HG02885 (cell line): ENCODE data around the gene MFSD12.
"Not testable (repeated sequence)": the region's sequence is repeated elsewhere in the genome, so short reads cannot be mapped to it uniquely, and the experiment has no call there.

ENCODE experiments used
- ATAC-seq: cut with Tn5 transposase; IDR thresholded peaks from one replicate; pipeline ENCODE4 v1.9.1; 2021; ENCODE audit warnings: mild to moderate bottlenecking; ENCODE audit not compliant: unreplicated experiment, poor library complexity

Gene MFSD12

DNA sequence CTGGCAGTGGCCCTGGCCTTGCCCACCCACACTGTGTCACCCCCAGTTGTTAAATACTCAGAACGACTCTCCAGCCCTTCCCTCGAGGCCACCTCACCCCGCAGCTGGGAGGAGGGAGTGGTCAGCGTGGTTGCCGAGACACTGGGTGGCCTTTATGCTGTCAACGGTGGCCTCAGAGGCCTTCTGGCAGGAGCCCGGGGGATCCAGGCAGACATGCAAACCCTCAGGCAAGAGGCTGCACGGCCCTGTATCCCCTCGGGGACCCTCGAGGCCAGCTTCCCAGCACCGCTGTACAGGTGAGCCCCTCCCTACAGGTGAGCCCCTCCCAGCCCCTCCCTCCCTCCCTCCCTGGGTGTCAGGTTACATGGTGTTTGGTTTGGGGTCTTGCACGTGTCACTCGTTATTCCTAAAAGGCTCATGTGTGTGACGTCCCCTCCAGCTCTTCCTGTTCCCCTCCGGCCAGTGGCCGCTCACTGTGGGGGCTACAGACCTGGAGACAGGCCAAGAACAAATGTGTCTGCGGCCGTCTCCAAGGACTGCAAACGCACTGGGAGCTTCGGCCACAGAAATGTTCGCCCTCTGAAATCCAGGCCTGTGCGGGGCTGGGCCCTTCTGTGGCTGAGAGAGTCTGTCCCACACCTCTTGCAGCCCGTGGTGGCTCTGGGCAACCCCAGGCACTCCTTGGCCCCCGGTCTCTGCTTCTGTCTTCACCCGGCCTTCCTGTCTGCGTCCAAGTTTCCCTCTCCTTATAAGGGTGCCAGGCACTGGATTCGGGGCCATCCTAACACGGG, 18.2 kb downstream of the MFSD12 start, which contains the start of gene TEKTIP1:
TSS of gene TEKTIP1 (plus strand) at position 210 of the 791 bp plus-strand sequence. CDS start at position 214, 4 bp downstream.
- no peak for ATAC-seq

DNA sequence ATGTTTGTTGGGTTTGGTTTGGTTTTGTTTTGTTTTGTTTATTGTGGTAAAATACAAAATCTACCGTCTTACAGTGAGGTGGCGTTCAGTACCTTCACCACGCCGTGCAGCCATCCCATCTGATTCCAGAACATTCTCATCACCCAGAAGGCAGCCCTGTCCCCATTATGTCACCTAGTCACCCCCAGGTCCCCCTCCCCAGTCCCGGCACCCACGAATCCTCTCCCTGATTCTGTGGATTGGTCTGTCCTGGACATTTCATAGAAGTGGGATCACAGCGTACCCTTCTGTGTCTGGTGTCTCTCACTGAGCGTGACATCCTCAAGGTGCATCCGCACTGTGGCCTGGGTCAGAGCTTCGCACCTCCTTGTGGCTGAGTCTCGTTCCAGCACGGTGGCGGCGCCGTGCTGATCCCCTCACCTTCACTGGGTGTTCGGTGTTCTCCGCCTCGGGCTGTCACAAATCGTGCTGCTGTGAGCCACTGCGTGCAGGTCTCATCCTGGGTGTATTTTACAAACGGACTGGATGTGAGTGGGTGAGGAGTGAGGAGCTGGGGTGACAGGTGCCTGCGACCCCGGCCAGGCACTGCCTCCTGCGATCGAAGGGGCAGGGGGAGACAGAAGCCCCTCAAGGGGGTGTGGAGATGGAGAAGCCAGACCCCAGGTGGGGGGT, 19.0 kb downstream of the MFSD12 start:
- no peak for ATAC-seq

DNA sequence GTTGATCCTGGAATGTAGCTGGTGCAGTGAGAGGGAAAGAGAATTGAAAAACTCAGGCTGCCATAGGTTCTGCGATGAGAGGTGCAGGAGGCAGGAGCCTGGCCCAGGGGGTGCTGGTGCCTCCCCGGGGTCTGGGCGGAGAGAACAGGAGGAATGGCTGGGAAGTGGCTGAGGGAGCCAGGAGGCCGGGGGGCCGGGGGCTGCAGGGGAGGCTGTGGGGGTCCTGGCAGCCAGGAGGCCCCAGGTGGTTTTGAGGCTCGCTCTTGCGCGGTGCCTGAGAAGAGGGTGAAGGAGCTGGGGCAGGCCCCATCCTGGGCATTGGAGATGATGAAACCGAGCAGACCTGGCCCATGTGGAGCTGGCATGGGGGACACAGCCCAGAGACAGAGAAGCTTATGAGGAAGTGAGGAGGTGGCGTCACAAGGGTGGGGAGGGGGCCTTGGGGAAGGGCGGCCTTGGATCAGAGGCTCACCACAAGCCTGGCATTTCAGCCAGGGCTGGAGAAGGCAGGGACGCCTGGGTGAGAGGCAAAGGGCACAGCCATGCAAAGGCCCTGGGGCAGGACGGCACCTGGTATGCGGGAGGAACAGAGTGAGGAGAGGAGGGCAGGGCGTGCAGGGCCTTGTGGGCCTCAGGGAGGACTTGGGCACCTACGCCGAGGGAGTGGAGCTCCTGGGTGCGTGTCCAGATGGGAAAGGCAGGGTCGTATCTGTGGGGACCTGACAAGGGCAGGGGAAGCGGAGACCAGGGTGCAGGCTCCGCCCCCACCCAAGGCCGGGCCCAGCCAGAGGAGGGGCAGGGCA, 19.7 kb downstream of the MFSD12 start:
- no peak for ATAC-seq

DNA sequence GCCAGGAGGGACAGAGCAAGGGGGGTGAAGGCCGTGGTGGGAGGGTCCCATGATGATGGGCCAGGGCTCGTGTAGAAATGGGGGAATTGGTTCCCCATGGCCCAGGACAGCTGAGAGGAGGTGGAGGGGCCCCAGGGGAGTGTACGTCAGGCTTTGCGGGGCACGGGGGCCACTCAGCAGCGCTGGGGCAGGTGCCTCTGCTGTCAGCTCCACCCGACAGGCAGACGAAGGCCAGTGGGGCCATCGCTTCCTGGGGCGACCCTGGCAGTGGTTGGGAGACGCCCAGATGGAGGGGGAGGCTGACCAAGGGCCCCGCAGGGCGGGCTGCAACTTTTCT, 20.3 kb downstream of the MFSD12 start:
- ATAC-seq: no peak

DNA sequence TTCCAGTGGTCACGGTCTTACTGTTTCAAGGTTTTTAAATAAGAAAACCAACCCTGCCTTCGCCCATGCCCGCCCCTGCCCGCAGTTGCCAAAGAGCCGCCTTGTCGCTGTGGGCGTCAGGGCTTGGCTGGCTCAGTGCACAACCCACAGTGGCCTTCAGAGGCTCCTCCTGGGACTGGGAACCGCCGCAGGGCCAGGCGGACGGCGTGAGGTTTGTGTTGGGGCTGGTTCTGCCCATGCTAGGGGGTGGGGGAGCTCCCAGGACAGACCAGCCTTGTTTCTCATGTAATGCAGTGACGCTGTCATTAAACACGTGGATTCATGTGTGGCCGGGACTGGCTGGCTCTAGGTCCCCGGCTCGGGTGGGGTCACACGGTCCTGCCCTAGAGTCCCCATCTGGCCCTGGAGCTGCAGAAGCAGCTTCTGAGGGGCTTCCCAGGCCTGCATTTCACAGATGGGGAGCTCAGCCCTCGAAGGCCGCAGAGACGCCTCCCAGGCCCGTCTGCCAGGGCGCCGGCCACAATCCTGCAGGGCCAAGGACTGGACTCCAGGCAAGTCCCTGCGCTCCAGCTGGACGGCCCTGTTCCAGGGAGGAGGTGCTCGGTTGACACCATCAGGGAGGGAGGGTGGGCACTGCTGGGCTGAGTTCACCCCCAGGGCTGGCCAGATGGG, 20.8 kb downstream of the MFSD12 start:
- no peak for ATAC-seq

DNA sequence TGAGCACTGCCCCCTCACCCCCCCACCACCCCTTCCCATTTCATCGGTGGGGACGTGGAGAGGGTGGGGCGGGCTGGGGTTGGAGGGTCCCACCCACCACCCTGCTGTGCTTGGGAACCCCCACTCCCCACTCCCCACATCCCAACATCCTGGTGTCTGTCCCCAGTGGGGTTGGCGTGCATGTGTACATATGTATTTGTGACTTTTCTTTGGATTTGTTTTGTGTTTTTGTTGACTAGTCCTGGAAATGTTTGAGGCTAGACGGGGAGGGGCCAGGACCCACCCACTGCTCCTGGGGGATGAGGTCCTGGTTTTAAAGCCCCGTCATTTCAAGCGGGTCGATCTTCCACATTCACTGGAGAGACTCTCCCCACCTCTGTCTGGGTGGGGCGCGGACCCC, 21.4 kb downstream of the MFSD12 start:
- no peak for ATAC-seq

DNA sequence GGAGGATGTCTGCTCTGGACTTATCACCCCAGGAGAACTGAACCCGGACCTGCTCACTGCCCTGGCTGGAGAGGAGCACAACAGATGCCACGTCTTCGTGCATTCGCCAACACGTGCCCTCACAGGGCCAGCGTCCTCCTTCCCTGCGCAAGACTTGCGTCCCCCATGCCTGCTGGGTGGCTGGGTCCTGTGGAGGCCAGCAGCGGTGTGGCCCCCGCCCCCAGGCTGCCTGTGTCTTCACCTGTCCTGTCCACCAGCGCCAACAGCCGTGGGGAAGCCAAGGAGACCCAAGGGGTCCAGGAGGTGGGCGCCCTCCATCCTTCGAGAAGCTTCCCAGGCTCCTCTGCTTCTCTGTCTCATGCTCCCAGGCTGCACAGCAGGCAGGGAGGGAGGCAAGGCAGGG, 21.8 kb downstream of the MFSD12 start:
- ATAC-seq: no peak

DNA sequence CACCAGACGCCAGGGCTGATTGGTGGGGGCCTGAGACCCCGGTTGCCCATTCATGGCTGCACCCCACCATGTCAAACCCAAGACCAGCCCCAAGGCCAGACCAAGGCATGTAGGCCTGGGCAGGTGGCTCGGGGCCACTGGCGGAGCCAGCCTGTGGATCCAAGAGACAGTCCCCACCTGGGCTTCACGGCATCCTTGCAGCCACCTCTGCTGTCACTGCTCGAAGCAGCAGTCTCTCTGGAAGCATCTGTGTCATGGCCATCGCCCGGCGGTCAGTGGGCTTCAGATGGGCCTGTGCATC, 22.2 kb downstream of the MFSD12 start:
- no peak for ATAC-seq

DNA sequence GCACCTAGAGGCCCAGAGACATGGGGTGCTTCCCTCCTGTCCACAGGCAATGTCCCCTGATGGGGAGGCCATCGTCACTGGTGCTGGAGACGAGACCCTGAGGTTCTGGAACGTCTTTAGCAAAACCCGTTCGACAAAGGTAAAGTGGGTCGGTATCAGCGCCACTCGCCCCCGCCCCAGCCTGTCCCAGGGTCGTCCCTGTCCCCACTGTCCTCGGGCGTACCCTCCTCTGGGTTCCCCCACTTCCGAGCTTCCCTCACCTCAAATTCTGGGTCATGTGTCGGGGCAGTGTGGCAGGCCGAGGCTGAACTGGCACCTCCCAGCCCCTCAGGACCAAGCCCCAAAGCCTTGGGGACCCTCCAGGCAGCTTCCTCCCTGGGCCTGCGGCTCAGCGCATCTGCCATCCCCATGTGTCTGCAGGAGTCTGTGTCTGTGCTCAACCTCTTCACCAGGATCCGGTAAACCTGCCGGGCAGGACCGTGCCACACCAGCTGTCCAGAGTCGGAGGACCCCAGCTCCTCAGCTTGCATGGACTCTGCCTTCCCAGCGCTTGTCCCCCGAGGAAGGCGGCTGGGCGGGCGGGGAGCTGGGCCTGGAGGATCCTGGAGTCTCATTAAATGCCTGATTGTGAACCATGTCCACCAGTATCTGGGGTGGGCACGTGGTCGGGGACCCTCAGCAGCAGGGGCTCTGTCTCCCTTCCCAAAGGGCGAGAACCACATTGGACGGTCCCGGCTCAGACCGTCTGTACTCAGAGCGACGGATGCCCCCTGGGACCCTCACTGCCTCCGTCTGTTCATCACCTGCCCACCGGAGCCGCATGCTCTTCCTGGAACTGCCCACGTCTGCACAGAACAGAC, 22.8 kb downstream of the MFSD12 start:
- ATAC-seq: no peak

DNA sequence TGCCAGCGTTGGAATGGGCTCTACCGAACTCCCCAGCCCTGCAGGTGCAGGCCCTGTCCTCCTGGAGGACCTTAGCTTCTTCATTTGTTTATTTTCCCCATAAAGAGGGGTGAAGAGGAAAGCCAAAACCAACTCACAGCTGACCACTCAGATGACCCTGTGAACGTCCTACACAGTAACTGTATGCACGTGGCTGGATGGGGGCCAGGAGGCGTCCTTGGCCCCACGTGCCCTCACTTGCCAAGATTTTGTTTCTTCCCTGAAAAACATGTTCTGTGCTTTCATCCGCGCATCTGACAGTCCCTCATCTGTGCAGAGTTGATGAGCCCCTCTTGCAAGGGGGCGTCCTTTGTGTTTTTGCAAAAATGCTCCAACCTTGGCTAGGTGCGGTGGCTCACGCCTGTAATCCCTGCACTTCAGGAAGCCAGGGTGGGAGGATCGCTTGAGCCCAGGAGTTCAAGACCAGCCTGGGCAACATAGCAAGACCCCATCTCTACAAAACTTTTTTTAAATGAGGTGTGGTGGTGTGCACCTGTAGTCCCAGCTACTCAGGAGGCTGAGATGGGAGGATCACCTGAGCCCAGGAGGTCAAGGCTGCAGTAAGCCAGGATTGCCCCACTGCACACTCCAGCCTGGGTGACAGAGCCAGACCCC, 23.7 kb downstream of the MFSD12 start:
- ATAC-seq: no peak

DNA sequence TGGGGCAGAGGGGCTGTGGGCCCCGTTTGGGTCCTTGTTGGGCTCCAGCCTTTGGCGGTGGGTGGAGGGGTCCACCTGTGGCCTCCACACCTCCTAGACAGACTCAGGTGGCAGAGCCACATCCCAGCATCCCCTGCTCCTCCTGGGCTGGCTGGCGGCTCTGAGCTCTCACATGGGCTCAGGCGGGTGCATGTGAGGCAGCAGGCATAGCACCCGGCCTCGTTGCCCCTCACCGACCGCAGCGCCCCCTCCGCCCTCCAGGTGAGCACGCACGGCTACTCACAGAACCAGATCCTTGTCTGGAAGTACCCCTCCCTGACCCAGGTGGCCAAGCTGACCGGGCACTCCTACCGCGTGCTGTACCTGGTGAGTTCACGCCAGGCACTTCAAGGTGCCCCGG, 24.4 kb downstream of the MFSD12 start:
- ATAC-seq: no peak

DNA sequence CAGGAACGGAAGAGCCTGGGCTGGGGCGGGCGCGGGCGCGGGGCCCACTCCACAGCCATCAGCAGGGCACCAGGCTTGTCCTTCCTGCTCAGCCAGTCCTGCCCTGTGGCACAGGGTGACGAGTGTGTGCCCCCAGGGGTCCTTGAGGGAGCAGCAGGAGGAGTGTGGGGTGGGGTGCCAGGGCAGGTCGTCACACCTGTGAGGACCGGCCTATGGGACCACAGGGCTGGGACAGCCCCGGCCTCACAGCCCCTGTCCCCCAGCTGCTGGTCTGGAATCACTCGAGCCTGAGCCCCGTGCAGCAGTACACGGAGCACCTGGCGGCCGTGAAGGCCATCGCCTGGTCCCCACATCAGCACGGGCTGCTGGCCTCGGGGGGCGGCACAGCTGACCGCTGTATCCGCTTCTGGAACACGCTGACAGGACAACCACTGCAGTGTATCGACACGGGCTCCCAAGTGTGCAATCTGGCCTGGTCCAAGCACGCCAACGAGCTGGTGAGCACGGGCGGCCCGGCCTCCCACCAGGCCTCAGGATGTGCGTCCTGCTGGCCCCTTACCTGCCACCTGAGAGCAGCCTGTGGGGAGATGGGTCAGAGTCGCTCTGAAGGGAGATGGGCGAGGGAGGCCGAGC, 25.1 kb downstream of the MFSD12 start:
- ATAC-seq: no peak

DNA sequence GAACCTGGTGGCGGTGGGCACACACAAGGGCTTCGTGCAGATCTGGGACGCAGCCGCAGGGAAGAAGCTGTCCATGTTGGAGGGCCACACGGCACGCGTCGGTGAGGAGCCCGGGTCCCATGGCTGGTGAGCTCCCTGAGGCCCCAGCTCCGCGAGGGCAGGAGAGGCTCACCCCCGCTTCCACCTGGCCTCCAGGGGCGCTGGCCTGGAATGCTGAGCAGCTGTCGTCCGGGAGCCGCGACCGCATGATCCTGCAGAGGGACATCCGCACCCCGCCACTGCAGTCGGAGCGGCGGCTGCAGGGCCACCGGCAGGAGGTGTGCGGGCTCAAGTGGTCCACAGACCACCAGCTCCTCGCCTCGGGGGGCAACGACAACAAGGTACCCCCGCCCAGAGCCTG, 25.7 kb downstream of the MFSD12 start:
- ATAC-seq: no peak

DNA sequence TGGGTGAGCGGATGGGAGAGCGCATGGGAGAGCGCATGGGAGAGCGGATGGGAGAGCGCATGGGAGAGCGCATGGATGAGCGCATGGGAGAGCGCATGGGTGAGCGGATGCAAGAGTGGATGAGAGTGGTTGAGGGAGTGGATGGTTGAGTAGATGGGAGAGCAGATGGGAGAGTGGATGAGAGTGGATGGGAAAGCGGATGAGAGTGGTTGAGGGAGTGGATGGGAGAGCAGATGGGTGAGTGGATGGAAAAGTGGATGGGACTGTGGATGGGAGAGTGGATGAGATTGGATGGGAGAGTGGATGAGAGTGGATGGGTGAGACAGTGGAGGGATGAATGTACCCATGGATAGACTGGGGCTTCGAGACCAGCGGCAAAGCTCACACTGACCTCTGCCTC, 27.0 kb downstream of the MFSD12 start:
- no peak for ATAC-seq

DNA sequence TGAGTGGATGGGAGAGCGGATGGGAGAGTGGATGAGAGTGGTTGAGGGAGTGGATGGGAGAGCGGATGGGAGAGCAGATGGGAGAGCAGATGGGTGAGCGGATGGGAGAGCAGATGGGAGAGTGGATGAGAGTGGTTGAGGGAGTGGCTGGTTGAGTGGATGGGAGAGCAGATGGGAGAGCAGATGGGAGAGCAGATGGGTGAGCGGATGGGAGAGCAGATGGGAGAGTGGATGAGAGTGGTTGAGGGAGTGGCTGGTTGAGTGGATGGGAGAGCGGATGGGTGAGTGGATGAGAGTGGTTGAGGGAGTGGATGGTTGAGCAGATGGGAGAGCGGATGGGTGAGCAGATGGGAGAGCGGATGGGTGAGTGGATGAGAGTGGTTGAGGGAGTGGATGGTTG, 28.1 kb downstream of the MFSD12 start:
- ATAC-seq: not testable (repeated sequence)

DNA sequence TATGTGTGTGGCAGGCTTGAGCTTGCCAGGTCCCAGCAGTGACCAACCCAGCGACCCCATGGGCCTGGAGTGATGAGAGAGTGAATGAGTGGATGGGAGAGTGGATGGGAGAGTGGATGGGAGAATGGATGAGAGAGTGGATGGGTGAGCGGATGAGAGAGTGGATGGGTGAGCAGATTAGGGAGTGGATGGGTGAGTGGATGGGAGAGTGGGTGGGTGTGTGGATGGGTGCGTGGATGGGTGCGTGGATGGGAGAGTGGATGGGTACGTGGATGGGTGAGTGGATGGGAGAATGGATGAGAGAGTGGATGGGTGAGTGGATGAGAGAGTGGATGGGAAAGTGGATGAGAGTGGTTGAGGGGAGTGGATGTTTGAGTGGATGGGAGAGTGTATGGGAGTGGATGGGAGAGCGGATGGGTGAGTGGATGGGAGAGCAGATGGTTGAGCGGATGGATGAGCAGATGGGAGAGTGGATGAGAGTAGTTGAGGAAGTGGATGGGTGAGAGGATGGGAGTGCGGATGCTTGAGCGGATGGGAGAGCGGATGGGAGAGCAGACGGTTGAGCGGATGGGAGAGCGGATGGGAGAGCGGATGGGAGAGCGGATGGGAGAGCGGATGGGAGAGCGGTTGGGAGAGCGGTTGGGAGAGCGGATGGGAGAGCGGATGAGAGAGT, 28.7 kb downstream of the MFSD12 start:
- ATAC-seq: no peak

DNA sequence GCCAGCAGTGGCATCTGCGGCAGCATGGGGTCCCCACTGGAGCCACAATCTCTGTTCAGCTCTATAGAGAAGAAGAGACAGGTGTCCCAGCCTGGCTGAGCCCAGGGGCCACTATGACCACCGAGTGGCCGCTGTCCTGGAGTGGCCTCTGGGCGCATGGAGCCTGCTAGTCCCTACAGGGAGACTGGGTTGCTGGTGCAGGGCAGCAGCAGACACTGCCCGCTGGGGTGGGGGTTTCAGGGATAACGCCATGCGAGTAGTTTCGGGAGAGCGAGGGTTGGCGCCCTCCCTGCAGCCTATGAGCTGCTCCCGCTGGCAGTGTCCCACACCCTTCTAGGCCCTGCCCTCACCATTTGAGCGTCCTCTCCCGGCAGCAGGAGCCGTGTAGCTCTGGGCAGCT, 29.3 kb downstream of the MFSD12 start:
- ATAC-seq: no peak

DNA sequence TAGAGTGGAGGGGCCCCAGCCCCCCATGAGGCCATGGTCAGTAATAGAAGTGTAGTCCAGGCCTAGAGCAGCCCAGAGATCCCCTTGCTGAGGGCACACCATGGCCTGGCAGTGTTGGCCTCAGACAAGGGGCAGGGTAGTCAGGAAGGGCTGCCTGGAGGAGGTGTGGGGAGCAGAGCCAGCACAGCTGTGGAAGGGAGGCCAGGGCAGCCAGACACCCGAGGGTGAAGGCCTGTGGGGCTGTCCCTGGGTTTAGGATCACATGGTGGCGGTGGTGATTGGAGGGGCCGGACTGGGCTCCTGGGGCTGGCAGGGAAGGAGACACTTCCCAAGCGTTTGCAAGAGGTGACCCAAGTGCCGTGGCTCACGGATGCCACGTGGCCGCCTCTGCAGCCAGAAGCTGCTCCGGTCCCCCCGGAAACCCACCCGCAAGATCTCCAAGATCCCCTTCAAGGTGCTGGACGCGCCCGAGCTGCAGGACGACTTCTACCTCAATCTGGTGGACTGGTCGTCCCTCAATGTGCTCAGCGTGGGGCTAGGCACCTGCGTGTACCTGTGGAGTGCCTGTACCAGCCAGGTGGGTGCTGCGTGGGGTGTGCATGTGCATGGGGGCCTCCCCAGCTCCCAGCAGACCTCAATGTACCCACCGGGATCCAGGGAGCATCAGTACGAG, 30.0 kb downstream of the MFSD12 start:
- ATAC-seq: no peak
